Mucosa of rectum (tissue), 2 donors: Measurements from ENCODE around the gene RAP1GDS1.

Source experiments
- H3K27ac ChIP-seq, 2 donors: one replicate each; pipeline ENCODE4 v1.7.0; 2013; ENCODE audit warnings: inconsistent platforms in 2 of 2, low read depth in 2 of 2, low read length in 2 of 2
- H3K27me3 ChIP-seq, 2 donors: one replicate each; pipeline ENCODE4 v1.7.0; 2013; ENCODE audit warnings: low read length in 2 of 2; ENCODE audit not compliant: control insufficient read depth in 2 of 2, insufficient read depth in 2 of 2
- H3K36me3 ChIP-seq, 2 donors: one replicate each; pipeline ENCODE4 v1.7.0; 2013; ENCODE audit warnings: low read length in 2 of 2; ENCODE audit not compliant: control insufficient read depth in 2 of 2, insufficient read depth in 2 of 2
- H3K4me1 ChIP-seq, 2 donors: one replicate each; pipeline ENCODE4 v1.7.0; 2013; ENCODE audit warnings: low read length in 2 of 2, mild to moderate bottlenecking in 1 of 2; ENCODE audit not compliant: control insufficient read depth in 2 of 2, insufficient read depth in 2 of 2
- H3K4me3 ChIP-seq, 2 donors: one replicate each; pipeline ENCODE4 v1.7.0; 2013; ENCODE audit warnings: low read length in 2 of 2
- H3K9ac ChIP-seq, 2 donors: one replicate each; pipeline ENCODE4 v1.7.0; 2013; ENCODE audit warnings: low read length in 2 of 2, low read depth in 1 of 2, mild to moderate bottlenecking in 1 of 2
- H3K9me3 ChIP-seq, 2 donors: one replicate each; pipeline ENCODE4 v1.7.0; 2013; ENCODE audit warnings: low read length in 2 of 2; ENCODE audit not compliant: control insufficient read depth in 2 of 2
- donor health status: healthy.
- donor health status: Normal muscosa, but diverticular disease.

The RAP1GDS1 gene

DNA sequence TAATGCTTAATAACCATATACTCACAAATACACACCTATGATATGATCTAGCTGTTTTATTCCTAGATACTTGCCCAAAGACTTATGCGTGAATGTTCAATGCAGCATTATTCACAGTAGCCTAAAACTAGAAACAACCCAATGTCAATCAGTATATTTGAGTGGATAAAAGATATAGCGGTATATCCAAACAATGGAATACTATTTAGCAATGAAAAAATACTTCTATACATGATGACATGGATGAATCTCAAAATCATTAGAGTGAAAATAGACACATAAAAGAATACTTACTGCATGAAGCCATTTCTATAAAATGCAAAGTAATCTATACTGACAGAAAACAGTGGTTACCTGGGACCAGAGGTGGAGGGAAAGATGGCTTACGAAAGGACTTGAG lies 108.1 kb downstream of the RAP1GDS1 start:
- H3K36me3 ChIP-seq = peaks cover 4 to 11% of the 10 kb centered on the region in 2 donors
- peaks cover 0 to 3% of the 10 kb centered on the region in 2 donors for H3K9me3 ChIP-seq
- H3K9ac ChIP-seq = no peak overlapping the region
- no peak overlapping the region for H3K27ac ChIP-seq
- no peaks in the 10 kb centered on the region for H3K4me1 ChIP-seq
- H3K27me3 ChIP-seq = no peaks in the 10 kb centered on the region
- H3K4me3 ChIP-seq = no peak overlapping the region

DNA sequence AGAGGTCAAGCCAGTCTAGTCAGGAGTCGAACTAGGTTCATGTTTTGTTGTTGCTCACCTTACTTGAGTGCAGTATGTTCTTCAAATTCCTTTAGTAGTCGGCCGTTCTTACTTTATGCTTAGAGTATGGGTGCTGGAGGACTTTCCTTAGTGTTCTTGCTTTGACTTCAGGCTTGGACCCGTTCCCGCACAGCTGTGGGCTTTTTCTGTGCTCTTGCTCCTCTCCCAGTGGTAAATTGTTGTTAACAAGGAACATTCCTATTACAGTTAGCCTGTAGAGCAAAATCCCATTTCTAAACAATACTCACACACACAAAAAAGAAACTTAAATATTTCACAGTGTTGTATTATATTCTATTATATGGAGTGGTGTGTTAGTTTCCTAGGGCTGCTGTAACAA lies 113.5 kb downstream of the RAP1GDS1 start:
- no peak overlapping the region for H3K27ac ChIP-seq
- no peaks in the 10 kb centered on the region for H3K4me1 ChIP-seq
- no peak overlapping the region for H3K4me3 ChIP-seq
- H3K27me3 ChIP-seq = no peaks in the 10 kb centered on the region
- no peak overlapping the region for H3K9ac ChIP-seq
- H3K36me3 ChIP-seq = peaks cover 0 to 7% of the 10 kb centered on the region in 2 donors
- no peaks in the 10 kb centered on the region for H3K9me3 ChIP-seq

DNA sequence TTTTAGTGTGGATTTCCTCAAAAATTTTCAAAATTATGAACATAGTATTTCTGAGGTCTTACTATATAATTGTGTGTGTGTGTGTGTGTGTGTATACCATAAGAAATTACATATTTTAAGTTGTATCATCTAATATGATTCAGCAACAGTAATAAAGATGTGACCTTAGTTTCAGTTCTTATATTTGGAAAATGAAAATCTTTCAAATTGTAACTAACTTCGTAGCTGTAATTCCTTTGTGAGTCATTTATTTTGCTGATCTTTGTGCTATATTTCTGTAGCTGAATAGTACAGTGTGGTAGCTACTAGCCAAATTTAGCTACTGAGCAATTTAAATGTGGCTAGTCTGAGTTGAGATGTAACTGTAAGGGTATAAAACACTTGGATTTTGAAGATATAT lies 116.4 kb downstream of the RAP1GDS1 start:
- no peaks in the 10 kb centered on the region for H3K4me1 ChIP-seq
- H3K36me3 ChIP-seq = peaks cover 0 to 7% of the 10 kb centered on the region in 2 donors
- H3K9ac ChIP-seq = no peak overlapping the region
- H3K27ac ChIP-seq = no peak overlapping the region
- no peaks in the 10 kb centered on the region for H3K9me3 ChIP-seq
- no peaks in the 10 kb centered on the region for H3K27me3 ChIP-seq
- H3K4me3 ChIP-seq = no peak overlapping the region

DNA sequence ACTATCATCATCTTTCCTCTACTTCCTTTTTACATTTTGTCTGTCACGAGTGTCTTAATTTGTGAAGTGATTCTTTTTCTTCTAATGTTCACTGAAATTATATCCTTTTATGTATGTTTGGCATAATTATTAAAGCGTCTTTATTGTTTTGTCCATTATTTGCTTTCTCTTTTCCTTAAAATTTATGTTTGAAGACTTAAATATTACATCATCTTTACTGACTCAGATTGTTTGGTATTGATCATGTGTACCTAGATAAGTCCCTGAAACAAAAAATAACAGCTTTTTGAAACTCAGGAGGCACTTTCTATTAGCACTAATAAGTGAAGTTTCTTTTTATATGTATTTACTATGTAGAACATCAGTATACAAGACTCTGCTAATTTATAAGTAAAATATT lies 120.1 kb downstream of the RAP1GDS1 start:
- Histone ChIP-seq H3K9me3 (no peaks in the 10 kb centered on the region), H3K4me1 (no peaks in the 10 kb centered on the region), H3K27ac (no peak overlapping the region), H3K27me3 (no peaks in the 10 kb centered on the region), H3K9ac (no peak overlapping the region), H3K4me3 (no peak overlapping the region), H3K36me3 (no peaks in the 10 kb centered on the region)

DNA sequence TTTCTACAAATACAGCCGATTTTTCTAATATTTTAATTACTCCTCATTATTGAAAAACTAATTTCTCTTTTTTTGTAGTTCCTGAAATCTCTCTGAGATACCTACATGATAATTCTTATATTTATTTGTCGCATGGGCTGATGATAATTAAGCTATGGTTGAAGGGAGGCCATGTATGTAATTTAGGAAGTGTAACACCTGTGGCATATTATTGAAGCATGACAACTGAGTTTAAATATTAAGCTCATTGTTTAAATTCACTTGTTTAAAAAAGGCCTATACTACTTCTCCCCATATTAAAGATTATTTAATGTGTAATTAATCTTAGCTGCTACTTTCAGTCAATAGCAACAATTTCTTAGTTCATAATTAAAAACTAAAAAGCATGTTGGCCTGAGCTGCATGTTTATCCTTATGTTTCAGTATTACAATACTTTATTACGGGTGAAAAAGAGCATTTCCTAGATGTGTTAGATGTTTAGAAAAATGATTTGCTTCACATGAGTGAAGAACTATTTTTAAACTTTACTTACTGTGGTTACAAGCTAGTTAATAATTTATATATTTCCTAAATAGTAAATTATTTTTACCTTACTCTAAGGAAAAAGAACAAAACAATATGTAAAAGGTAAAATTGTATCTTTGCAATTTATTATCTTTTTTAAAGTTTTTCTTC lies 122.4 kb downstream of the RAP1GDS1 start:
- no peaks in the 10 kb centered on the region for H3K36me3 ChIP-seq

DNA sequence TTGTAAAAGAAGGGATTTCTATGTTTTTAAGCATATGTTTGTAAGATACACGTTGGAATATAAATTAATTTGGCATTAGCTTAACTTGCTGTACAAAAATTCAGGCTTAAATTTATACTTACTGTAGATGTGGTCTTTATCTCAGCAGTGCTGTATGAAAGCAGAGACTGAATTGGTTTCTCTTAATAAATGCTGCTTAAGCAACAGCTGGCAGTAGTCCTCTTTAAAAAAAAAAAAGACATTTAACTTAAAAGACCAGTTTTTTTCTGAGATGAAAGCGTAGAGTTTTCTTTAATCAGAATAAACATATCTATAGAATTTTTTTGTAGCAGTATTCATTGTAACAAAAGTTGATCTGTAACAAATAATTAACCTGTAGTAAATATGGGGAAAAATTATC lies 124.6 kb downstream of the RAP1GDS1 start:
- Histone ChIP-seq H3K9ac (no peak overlapping the region), H3K27ac (no peak overlapping the region), H3K4me3 (no peak overlapping the region)

More for the DNA sequence above, 122.4 kb downstream of the RAP1GDS1 start:
- Histone ChIP-seq H3K4me1 (no peaks in the 10 kb centered on the region), H3K9ac (no peak overlapping the region), H3K4me3 (no peak overlapping the region), H3K9me3 (no peaks in the 10 kb centered on the region), H3K27me3 (no peaks in the 10 kb centered on the region), H3K27ac (no peak overlapping the region)

DNA sequence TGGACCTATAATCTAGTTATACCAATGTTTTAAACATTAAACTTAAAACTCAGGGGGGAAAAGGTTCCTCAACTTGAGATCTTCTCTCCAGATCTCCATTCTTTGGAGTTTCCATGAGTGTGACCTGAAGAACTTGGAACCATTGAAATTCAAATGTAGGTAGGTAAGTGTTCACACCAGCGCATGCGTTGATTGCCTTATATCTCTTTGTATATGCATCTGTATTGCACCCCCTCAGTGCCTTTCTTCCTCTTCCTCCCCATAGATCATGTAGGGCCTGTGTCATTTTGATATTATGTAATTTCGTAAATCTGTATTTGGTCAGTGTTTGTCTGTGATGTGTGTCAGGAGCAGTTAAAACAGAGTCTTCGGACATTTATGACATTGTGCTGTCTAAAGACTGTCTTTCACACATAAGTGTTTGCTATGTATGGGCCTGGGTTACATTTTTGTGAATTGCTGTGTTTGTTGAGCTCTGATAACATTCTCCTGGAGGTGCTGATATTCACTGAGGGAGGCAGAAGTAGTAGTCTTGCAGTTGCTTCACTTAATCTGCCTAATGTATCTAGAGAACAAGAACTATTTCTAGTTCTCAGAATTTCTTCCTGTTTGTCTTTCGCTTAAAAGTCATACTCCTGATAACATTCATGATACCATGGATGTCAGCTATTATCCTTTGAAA lies 126.3 kb downstream of the RAP1GDS1 start:
- H3K27me3 ChIP-seq = no peaks in the 10 kb centered on the region
- no peaks in the 10 kb centered on the region for H3K4me1 ChIP-seq
- no peaks in the 10 kb centered on the region for H3K36me3 ChIP-seq
- no peak overlapping the region for H3K9ac ChIP-seq
- no peaks in the 10 kb centered on the region for H3K9me3 ChIP-seq
- H3K4me3 ChIP-seq = no peak overlapping the region
- H3K27ac ChIP-seq = no peak overlapping the region

More for the DNA sequence above, 124.6 kb downstream of the RAP1GDS1 start:
- no peaks in the 10 kb centered on the region for H3K4me1 ChIP-seq
- no peaks in the 10 kb centered on the region for H3K36me3 ChIP-seq
- no peaks in the 10 kb centered on the region for H3K9me3 ChIP-seq
- H3K27me3 ChIP-seq = no peaks in the 10 kb centered on the region

DNA sequence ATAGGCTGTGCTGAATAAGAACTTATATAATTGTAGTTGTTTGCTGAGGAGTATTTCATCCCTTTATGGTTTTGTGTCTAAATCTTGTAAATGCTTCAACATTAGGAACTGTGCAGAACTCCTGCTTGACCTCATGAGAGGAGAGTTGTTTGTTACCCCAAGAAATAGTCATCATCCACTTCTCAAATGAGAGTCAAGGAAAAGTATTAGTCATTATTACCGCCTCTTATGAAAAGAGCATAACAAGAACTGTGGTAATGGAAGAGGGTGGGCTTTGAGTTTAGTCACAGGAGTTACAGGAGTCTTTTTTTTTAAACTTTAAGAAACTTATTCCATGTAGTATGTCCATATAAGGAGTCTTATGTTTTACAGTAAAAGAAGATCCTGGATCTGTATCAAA lies 132.9 kb downstream of the RAP1GDS1 start:
- Histone ChIP-seq H3K4me3 (no peak overlapping the region), H3K4me1 (no peaks in the 10 kb centered on the region), H3K27ac (no peak overlapping the region), H3K27me3 (no peaks in the 10 kb centered on the region), H3K9me3 (no peaks in the 10 kb centered on the region), H3K36me3 (peaks cover 0 to 3% of the 10 kb centered on the region in 2 donors), H3K9ac (no peak overlapping the region)

DNA sequence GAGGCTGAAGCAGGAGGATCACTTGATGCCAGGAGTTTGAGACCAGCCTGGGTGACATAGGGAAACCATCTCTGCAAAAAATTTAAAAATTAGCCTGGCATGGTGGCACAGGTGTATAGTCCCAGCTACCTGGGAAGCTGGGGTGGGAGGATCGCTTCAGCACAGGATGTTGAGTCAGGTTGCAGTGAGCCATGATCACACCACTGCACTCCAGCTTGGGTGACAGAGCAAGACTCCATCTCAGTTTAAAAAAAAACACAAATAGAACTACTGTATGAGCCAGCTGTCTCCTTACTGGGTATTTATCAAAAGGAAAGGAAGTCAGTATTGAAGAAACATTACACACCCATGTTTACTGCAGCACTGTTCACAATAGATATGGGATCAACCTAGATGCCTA lies 138.7 kb downstream of the RAP1GDS1 start:
- no peaks in the 10 kb centered on the region for H3K4me1 ChIP-seq
- H3K4me3 ChIP-seq = no peak overlapping the region
- H3K27me3 ChIP-seq = no peaks in the 10 kb centered on the region
- no peak overlapping the region for H3K27ac ChIP-seq
- H3K36me3 ChIP-seq = peaks cover 0 to 3% of the 10 kb centered on the region in 2 donors
- H3K9me3 ChIP-seq = no peaks in the 10 kb centered on the region
- H3K9ac ChIP-seq = no peak overlapping the region

DNA sequence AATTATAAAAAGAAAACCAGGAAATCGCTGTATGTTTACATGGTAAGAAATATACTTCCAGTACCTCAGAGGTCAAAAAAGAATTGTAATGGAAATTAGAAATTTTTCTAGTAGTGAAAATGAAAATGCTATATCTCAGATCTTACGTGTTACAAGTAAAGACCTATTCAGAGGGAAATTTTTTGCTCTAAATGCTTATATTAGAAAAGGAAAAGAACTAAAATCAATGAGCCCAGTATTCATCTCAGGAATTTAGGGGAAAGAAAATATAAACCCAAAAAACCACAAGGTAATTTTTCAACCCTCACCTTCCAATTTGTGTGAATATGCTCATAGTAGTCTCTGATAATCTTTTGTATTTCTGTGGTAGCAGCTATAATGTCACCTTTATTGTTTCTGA lies 145.6 kb downstream of the RAP1GDS1 start:
- H3K4me1 ChIP-seq = no peaks in the 10 kb centered on the region

More for the DNA sequence above, 145.6 kb downstream of the RAP1GDS1 start:
- no peak overlapping the region for H3K9ac ChIP-seq
- H3K36me3 ChIP-seq = no peaks in the 10 kb centered on the region
- no peaks in the 10 kb centered on the region for H3K27me3 ChIP-seq
- H3K9me3 ChIP-seq = no peaks in the 10 kb centered on the region
- H3K27ac ChIP-seq = no peak overlapping the region
- H3K4me3 ChIP-seq = no peak overlapping the region
